Nephron progenitor cell (in vitro differentiated cells): Measurements from ENCODE around the gene HRH2.

Source experiments
- DNase-seq: peaks from one replicate; pipeline ENCODE4 v3.0.0; 2021
- H3K27ac Mint-ChIP-seq: 2 replicates; pipeline ENCODE4 v1.8.0; 2021; ENCODE audit warnings: mild to moderate bottlenecking, moderate library complexity, mixed read lengths
- H3K27me3 Mint-ChIP-seq: 2 replicates; pipeline ENCODE4 v1.8.0; 2021; ENCODE audit warnings: mild to moderate bottlenecking, low read depth, mixed read lengths; ENCODE audit not compliant: poor library complexity
- H3K36me3 Mint-ChIP-seq: 2 replicates; pipeline ENCODE4 v1.8.0; 2021; ENCODE audit warnings: low read depth, mixed read lengths
- H3K4me1 Mint-ChIP-seq: 2 replicates; pipeline ENCODE4 v1.8.0; 2021; ENCODE audit warnings: mixed read lengths
- H3K4me3 Mint-ChIP-seq: 2 replicates; pipeline ENCODE4 v1.8.0; 2021; ENCODE audit warnings: mild to moderate bottlenecking, moderate library complexity, mixed read lengths
- H3K9me3 Mint-ChIP-seq: 2 replicates; pipeline ENCODE4 v1.8.0; 2021; ENCODE audit warnings: mild to moderate bottlenecking, moderate library complexity, mixed read lengths
- TF ChIP-seq, protein P1 (sequence below): fragments of 200-600 bp; sonication (generic); IDR thresholded peaks from 2 replicates; pipeline ENCODE4 v1.5.0; 2021; ENCODE audit warnings: antibody characterized with exemption

Gene HRH2

DNA sequence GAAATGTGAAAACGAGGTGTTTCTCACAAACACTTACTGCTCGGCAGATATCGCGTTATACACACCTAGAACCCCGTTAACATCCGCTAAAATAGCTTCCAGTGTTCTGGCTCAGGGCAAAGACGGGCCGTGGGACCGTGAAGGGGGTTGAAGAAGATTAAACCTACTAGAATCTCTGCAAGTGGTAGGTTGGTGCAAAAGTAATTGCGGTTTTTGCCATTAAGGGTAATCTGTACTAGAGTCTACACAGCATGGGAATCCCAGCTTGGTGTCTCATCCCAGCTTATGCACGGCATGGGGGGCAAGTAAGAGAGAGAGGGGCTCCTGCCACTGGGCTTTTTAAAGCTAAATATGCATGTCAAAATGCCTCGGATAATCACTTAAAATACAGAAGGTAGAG lies 43.9 kb downstream of the HRH2 start:
- TF ChIP-seq, protein P1, sequence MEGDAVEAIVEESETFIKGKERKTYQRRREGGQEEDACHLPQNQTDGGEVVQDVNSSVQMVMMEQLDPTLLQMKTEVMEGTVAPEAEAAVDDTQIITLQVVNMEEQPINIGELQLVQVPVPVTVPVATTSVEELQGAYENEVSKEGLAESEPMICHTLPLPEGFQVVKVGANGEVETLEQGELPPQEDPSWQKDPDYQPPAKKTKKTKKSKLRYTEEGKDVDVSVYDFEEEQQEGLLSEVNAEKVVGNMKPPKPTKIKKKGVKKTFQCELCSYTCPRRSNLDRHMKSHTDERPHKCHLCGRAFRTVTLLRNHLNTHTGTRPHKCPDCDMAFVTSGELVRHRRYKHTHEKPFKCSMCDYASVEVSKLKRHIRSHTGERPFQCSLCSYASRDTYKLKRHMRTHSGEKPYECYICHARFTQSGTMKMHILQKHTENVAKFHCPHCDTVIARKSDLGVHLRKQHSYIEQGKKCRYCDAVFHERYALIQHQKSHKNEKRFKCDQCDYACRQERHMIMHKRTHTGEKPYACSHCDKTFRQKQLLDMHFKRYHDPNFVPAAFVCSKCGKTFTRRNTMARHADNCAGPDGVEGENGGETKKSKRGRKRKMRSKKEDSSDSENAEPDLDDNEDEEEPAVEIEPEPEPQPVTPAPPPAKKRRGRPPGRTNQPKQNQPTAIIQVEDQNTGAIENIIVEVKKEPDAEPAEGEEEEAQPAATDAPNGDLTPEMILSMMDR, result no peak
- Mint-ChIP-seq H3K36me3 (peaks cover 7% of the 10 kb centered on the region), H3K27me3 (peaks cover under 1% of the 10 kb centered on the region), H3K4me3 (no peak overlapping the region), H3K4me1 (peaks cover 34% of the 10 kb centered on the region), H3K9me3 (peaks cover 23% of the 10 kb centered on the region), H3K27ac (no peak overlapping the region)
- DNase-seq, result no peak

DNA sequence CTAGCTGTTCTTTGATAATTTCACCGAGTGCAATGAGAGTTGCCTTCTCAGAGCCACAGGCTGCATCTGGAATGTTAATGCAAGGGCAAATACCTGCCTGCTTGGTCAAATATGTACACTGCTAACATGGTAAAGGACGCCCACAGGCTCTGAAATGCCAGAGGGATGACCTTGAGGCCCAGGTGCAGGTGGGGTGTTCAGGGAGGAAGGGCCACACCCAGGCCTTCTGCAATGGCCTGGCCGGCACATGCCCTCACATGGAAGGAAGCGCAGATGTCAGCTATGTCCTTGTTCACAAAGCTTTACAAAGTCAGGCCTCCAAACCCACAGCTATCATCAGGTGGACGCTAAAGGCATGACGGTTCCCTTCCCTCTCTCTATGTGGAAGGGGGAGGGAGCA lies 48.6 kb downstream of the HRH2 start:
- H3K27ac Mint-ChIP-seq, result no peak overlapping the region
- peaks cover 46% of the 10 kb centered on the region for H3K9me3 Mint-ChIP-seq
- H3K36me3 Mint-ChIP-seq, result peaks cover 34% of the 10 kb centered on the region
- H3K27me3 Mint-ChIP-seq, result peaks cover 14% of the 10 kb centered on the region
- no peak for DNase-seq
- H3K4me3 Mint-ChIP-seq, result no peak overlapping the region
- peaks cover 8% of the 10 kb centered on the region for H3K4me1 Mint-ChIP-seq
- TF ChIP-seq, protein P1, result no peak

DNA sequence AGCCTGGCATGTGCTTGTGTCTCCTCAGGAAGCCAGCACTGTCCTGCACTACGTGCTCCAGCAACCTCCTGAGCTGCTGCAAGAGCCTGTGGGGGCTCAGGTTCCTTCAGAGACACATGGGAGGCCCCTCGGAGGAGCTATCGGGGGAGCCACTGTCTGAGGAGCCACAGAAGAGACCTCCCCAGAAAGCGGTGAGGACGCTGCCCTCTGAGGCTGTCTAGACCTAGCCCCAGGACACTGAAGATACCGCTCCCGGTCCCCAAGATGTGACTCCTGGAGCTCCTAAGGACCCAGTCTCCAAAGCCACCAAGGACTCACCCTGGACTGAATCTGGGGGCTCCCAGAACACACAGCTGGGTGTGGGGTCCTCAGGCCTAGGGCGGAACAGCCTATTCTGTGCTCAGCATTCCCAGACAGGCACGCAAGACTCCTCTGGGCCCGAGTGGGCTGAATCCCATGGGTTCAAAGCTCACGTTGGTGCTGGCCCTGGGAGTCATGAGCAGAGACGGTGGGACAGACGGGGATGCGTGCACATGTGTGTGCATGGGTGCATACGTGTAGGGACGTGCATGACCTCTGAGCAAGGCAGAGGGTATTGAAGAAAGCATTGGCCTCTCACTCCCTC lies 50.0 kb downstream of the HRH2 start:
- no peak overlapping the region for H3K4me3 Mint-ChIP-seq
- H3K4me1 Mint-ChIP-seq, result peaks cover 21% of the 10 kb centered on the region
- TF ChIP-seq, protein P1, result no peak
- peaks cover 17% of the 10 kb centered on the region for H3K27me3 Mint-ChIP-seq
- H3K36me3 Mint-ChIP-seq, result peaks cover 27% of the 10 kb centered on the region
- no peak for DNase-seq
- H3K9me3 Mint-ChIP-seq, result peaks cover 45% of the 10 kb centered on the region
- H3K27ac Mint-ChIP-seq, result no peak overlapping the region

DNA sequence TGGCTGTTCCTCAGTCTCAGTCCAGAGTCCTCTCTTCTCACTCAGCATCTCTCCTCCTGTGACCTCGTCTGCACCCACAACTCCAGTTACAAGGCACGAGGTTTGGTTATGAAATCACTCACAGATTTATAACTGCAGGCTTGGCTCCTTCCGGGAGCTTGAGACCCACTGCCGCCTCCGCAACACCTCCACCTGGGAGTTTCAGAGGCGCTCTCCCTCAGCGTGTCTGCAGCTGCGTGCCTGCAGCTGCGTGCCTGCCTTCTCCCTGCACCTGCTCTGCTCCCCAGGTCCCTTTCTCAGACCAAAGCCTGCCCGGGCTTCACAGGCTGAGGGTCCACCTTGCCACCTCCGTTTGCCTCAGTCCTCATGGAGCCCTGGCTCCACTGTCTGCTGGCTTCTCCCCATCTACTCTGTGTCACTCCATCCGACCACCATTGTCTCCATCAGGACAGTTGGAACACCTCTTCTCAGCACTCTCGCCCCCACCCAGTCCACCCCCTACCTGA lies 51.5 kb downstream of the HRH2 start:
- Mint-ChIP-seq H3K36me3 (peaks cover 27% of the 10 kb centered on the region), H3K4me3 (no peak overlapping the region), H3K9me3 (peaks cover 48% of the 10 kb centered on the region), H3K27me3 (peaks cover 17% of the 10 kb centered on the region), H3K27ac (no peak overlapping the region), H3K4me1 (peaks cover 29% of the 10 kb centered on the region)
- TF ChIP-seq, protein P1, result no peak
- DNase-seq, result no peak

DNA sequence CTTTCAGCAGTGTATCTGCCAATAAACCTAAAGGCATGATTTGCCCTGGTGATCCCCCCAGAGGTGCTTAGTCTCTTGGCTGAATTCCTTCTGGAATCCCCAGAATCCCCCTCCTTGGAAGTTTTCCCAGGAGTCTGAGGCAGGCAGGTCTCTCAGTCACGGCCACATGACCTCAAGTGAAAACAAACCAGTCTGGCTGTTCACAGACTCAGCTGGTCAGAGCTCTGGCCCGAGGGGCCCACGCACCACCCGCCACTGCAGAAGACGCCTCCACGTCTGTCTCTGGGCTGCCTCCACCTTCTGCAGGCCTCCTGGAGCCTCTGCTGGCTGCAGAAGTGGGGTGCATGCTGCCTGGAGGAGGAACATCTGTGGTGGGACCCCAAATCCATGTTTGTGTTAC lies 52.5 kb downstream of the HRH2 start:
- Mint-ChIP-seq H3K36me3 (peaks cover 33% of the 10 kb centered on the region), H3K27me3 (peaks cover 21% of the 10 kb centered on the region)
- TF ChIP-seq, protein P1, result no peak

DNA sequence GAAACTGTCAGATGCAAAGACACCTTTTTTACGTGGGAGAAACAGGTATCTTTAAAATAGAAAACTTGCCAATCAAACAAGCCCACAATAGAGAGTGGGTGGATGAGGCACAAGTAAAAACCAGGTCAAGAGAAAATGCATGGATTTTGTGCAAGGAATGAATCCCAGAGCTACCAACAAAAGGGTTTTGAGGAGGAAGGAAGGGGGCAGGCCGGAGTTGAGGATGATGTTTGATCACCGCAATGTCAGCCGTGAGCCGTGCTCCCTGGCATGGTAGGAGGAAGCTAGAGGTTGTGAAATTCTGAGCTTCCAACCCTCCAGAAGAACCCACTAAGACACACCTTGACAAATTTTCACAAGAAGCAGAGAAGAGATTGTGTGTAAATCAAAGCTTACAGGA lies 53.2 kb downstream of the HRH2 start:
- peaks cover 21% of the 10 kb centered on the region for H3K27me3 Mint-ChIP-seq
- peaks cover 63% of the 10 kb centered on the region for H3K9me3 Mint-ChIP-seq
- DNase-seq, result no peak
- H3K4me3 Mint-ChIP-seq, result no peak overlapping the region
- TF ChIP-seq, protein P1, result no peak
- H3K4me1 Mint-ChIP-seq, result peaks cover 29% of the 10 kb centered on the region
- H3K27ac Mint-ChIP-seq, result no peak overlapping the region
- H3K36me3 Mint-ChIP-seq, result peaks cover 40% of the 10 kb centered on the region

More for the DNA sequence above, 52.5 kb downstream of the HRH2 start:
- Mint-ChIP-seq H3K9me3 (peaks cover 56% of the 10 kb centered on the region), H3K4me1 (peaks cover 29% of the 10 kb centered on the region), H3K27ac (no peak overlapping the region), H3K4me3 (no peak overlapping the region)
- DNase-seq, result no peak
